Keratinocyte (primary cell): Measurements from ENCODE around the gene MCUB. TPM values are rescaled to one million over a fixed set of nuclear protein-coding genes. Genes with fewer than 3 reads are reported as not detected.

Experiments
- DNase-seq: peaks from one replicate; pipeline ENCODE4 v3.0.0-alpha.2; 2011; ENCODE audit warnings: low read depth, missing footprints, low spot score
- FAIRE-seq: peaks from 2 replicates; lab custom pipeline; 2011; peaks lifted over from hg19 to GRCh38; lab: Jason Lieb, UNC
- H2AFZ ChIP-seq: 2 replicates; pipeline ENCODE4 v1.6.0; 2012; ENCODE audit warnings: low read length, control low read depth, inconsistent platforms; ENCODE audit not compliant: control insufficient read depth
- H3K27ac ChIP-seq: 2 replicates; pipeline ENCODE4 v1.5.1; 2011; ENCODE audit warnings: low read length; ENCODE audit not compliant: control insufficient read depth, insufficient read depth
- H3K27me3 ChIP-seq: 3 replicates; pipeline ENCODE4 v1.6.0; 2011; ENCODE audit warnings: low read length; ENCODE audit not compliant: control insufficient read depth, insufficient read depth; ENCODE audit errors: extremely low read depth
- H3K36me3 ChIP-seq, 2 experiments: 2 replicates in 1 of 2; 3 replicates in 1 of 2; pipeline ENCODE4 v1.5.1; 2011; ENCODE audit warnings: low read length in 2 of 2, mild to moderate bottlenecking in 1 of 2; ENCODE audit not compliant: control insufficient read depth in 2 of 2, insufficient read depth in 2 of 2; ENCODE audit errors: extremely low read depth in 1 of 2
- H3K4me1 ChIP-seq: 3 replicates; pipeline ENCODE4 v1.5.1; 2011; ENCODE audit warnings: low read length; ENCODE audit not compliant: control insufficient read depth, insufficient read depth; ENCODE audit errors: extremely low read depth
- H3K4me2 ChIP-seq: 3 replicates; pipeline ENCODE4 v1.6.0; 2011; ENCODE audit warnings: low read depth, low read length; ENCODE audit not compliant: control insufficient read depth, insufficient read depth; ENCODE audit errors: extremely low read depth
- H3K4me3 ChIP-seq, 3 experiments: fragments of 200-600 bp in 1 of 3; sonication (generic) in 1 of 3; 2 replicates in 2 of 3; 3 replicates in 1 of 3; pipeline ENCODE4 v1.5.1; 2011 to 2016; ENCODE audit warnings: low read length in 3 of 3, mild to moderate bottlenecking in 3 of 3, control low read depth in 2 of 3, inconsistent platforms in 1 of 3, low read depth in 1 of 3, mixed read lengths in 1 of 3, mixed run types in 1 of 3, moderate library complexity in 1 of 3; ENCODE audit not compliant: control insufficient read depth in 2 of 3, insufficient read depth in 2 of 3; ENCODE audit errors: extremely low read depth in 1 of 3
- H3K79me2 ChIP-seq: 2 replicates; pipeline ENCODE4 v1.6.0; 2012; ENCODE audit warnings: low read length; ENCODE audit not compliant: control insufficient read depth, insufficient read depth
- H3K9ac ChIP-seq: 3 replicates; pipeline ENCODE4 v1.6.0; 2011; ENCODE audit warnings: low read length; ENCODE audit not compliant: control insufficient read depth, insufficient read depth; ENCODE audit errors: extremely low read depth
- H3K9me1 ChIP-seq: 3 replicates; pipeline ENCODE4 v1.6.0; 2011; ENCODE audit warnings: low read length; ENCODE audit not compliant: control insufficient read depth, insufficient read depth; ENCODE audit errors: extremely low read depth
- H3K9me3 ChIP-seq: 2 replicates; pipeline ENCODE4 v1.5.1; 2012; ENCODE audit warnings: low read depth, low read length; ENCODE audit not compliant: control insufficient read depth
- H4K20me1 ChIP-seq: 3 replicates; pipeline ENCODE4 v1.6.0; 2011; ENCODE audit warnings: low read length; ENCODE audit not compliant: control insufficient read depth, insufficient read depth; ENCODE audit errors: extremely low read depth
- EZH2 ChIP-seq: IDR thresholded peaks from one replicate; pipeline ENCODE4 v1.6.1; 2012; ENCODE audit warnings: inconsistent platforms, mild to moderate bottlenecking, low read length, moderate library complexity
- dilution Hi-C: fragments of 300-500 bp; cut with MboI; formaldehyde crosslinking; loops from one replicate; pipeline ENCODE4 v1.7.0; 2020; ENCODE audit warnings: low sequenced_read_pairs; ENCODE audit not compliant: extremely low pct_ligation_motif_present
- polyA plus RNA-seq, 5 experiments: library from polyadenylated mRNA; depleted of rRNA in 3 of 5; stranded (reverse) in 3 of 5; stranded (forward) in 1 of 5; unstranded in 1 of 5; fragments of >200 nt; gene quantifications; 1 replicate in 1 of 5; 2 replicates in 3 of 5; 3 replicates in 1 of 5; pipeline versions ENCODE4 v1.2.1 to v1.2.3, GENCODE V29; 2011 to 2012; ENCODE audit warnings: missing spikeins in 2 of 5, low read depth in 1 of 5, low replicate concordance in 1 of 5
- TF ChIP-seq, protein P1 (sequence below), 3 experiments: IDR thresholded peaks in 1 of 3; conservative IDR thresholded peaks in 1 of 3; optimal IDR thresholded peaks in 1 of 3; 2 replicates in 2 of 3; 3 replicates in 1 of 3; pipeline versions ENCODE3 to v1.5.1; 2011; ENCODE audit warnings: low read length in 3 of 3, mild to moderate bottlenecking in 3 of 3, moderate library complexity in 2 of 3, control low read depth in 1 of 3, inconsistent platforms in 1 of 3; ENCODE audit not compliant: insufficient read depth in 2 of 3; ENCODE audit errors: extremely low read depth in 1 of 3

Gene MCUB
- polyA plus RNA-seq, 1 donor (not counting 4 experiments of a cell fraction or from before 2014, with no cell fraction given) = 20.3 TPM

DNA sequence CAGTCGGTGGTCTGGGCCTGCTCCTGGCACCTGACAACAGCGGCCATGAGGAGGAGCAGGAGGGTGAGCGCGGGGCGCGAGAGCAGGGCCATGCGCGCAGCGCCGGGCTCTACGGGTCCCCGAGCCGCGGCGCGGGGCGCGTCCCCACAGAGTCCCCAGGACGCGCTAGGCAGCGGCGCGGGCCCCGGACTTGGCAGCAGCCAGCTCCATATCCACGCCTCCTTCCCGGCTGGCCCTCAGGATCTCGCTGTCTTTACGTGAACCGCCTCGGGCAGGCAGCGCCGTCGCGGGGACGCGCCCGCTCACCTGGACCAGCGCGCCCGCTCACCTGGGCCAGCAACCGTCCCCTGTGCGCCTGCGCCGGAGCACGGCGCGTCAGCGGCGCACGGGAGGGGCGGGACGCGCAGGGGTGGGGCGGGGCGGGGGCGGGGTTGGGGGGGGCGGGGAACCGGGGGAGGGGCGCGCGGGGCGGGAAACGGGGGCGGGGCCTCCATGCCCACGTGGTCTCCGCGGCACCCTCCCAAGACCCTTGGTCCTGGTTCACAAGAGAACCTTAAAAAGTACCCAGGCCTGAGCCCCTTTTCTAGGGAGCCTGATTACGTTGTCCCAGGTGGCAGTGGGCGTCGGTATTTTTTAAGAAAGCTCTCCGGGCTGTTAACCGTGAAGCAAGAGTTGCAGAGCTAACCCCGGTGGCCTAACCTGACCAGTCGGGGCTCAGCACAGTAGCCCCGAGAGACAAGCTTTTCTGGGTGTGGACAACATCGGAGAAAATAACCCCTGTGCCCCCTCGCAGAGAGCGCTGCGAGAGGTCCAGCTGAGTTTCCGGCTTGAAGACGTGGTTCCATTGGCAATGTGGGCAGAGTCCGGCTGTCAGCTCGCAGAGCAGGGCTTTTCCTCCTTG, 169.9 kb downstream of the MCUB start, which contains the start of gene PLA2G12A:
PLA2G12A (minus strand) TSS at position 353 of the 901 bp plus-strand sequence; CDS start at position 92, 261 bp downstream.
- Histone ChIP-seq H3K4me1 (peaks cover 11% of the 10 kb centered on the region), H3K79me2 (peaks cover 35% of the 10 kb centered on the region), H3K27me3 (no peaks in the 10 kb centered on the region), H3K9me3 (no peaks in the 10 kb centered on the region), H3K4me2 (peak within 1 kb of the TSS; percentile 89), H2AFZ (peak within 1 kb of the TSS; percentile 94), H3K9me1 (no peaks in the 10 kb centered on the region), H3K9ac (peak within 1 kb of the TSS; percentile 90), H3K27ac (peak within 1 kb of the TSS; percentile 78), H4K20me1 (no peaks in the 10 kb centered on the region), H3K36me3 (no peaks in the 10 kb centered on the region), H3K4me3 (peak within 1 kb of the TSS; percentile 55 to 87 (median 73))
- TF ChIP-seq EZH2 = no peak
- TF ChIP-seq, protein P1, sequence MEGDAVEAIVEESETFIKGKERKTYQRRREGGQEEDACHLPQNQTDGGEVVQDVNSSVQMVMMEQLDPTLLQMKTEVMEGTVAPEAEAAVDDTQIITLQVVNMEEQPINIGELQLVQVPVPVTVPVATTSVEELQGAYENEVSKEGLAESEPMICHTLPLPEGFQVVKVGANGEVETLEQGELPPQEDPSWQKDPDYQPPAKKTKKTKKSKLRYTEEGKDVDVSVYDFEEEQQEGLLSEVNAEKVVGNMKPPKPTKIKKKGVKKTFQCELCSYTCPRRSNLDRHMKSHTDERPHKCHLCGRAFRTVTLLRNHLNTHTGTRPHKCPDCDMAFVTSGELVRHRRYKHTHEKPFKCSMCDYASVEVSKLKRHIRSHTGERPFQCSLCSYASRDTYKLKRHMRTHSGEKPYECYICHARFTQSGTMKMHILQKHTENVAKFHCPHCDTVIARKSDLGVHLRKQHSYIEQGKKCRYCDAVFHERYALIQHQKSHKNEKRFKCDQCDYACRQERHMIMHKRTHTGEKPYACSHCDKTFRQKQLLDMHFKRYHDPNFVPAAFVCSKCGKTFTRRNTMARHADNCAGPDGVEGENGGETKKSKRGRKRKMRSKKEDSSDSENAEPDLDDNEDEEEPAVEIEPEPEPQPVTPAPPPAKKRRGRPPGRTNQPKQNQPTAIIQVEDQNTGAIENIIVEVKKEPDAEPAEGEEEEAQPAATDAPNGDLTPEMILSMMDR (optimal IDR thresholded peaks at IDR 0.05 in 1 of 3, IDR thresholded peaks at IDR 0.05 in 1 of 3, conservative IDR thresholded peaks at IDR 0.05 in 1 of 3; ENCODE audit: extremely low read depth in 1 of 3, insufficient read depth in 2 of 3, low read length in 3 of 3) = no peak
- FAIRE-seq (no peak), DNase-seq (peak; percentile 50)
- dilution Hi-C loops = no loop called here

DNA sequence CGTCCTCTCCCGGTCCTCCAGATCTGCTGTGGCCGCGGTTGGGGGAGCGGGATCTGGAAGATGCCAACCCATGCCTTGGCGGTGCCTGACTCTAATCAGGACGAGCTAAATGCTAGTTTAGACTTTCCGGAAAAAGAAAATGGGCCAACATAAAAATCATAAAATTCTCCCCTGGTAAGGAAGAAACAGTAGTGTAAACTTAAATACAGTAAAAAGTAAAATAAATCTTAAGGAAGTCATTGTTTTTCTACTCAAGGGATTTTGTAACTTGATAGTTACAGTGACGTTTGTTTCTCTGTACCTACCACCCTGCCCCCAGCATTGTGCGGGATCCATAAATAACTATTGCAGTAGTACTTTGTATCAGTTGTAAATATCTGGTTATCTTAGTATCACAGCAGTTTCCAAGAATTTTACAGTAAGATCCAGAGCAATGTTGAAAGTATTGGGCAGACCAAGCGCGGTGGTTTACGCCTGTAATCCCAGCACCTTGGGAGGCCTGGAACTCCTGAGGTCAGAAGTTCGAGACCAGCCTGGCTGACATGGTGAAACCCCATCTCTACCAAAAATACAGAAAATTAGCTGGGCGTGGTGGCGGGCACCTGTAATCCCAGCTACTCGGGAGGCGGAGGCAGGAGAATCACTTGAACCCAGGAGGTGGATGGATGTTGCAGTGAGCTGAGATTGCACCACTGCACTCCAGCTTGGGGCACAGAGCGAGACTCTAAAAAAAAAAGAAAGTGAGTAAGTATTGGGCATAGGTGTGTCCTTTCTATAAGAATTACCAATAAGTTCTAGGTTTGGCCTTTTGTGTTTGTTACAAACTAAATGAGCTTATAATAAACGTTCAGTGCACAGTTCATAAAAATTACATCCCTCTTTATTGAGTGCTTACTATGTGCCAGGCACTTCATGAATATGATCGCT, 170.8 kb downstream of the MCUB start:
- H3K9me1 ChIP-seq = no peaks in the 10 kb centered on the region
- no peaks in the 10 kb centered on the region for H4K20me1 ChIP-seq
- H3K4me2 ChIP-seq = peak overlapping the region; percentile 89
- H3K4me3 ChIP-seq = peak overlapping the region; percentile 48 to 87 (median 67)
- DNase-seq = no peak
- peaks cover 31% of the 10 kb centered on the region for H3K79me2 ChIP-seq
- H3K27me3 ChIP-seq = no peaks in the 10 kb centered on the region
- H3K9me3 ChIP-seq = no peaks in the 10 kb centered on the region
- peaks cover 11% of the 10 kb centered on the region for H3K4me1 ChIP-seq
- no peak for FAIRE-seq
- peak overlapping the region; percentile 77 for H3K9ac ChIP-seq
- dilution Hi-C loops = no loop called here
- H3K36me3 ChIP-seq = no peaks in the 10 kb centered on the region
- H3K27ac ChIP-seq = peak overlapping the region; percentile 72
- TF ChIP-seq, protein P1 (optimal IDR thresholded peaks at IDR 0.05 in 1 of 3, IDR thresholded peaks at IDR 0.05 in 1 of 3, conservative IDR thresholded peaks at IDR 0.05 in 1 of 3; ENCODE audit: extremely low read depth in 1 of 3, insufficient read depth in 2 of 3, low read length in 3 of 3) = no peak
- no peak for TF ChIP-seq EZH2
- H2AFZ ChIP-seq = peak overlapping the region; percentile 94
